HepG2 (cell line): ENCODE measurements around the gene LIPA. TPM values are rescaled to one million over a fixed set of nuclear protein-coding genes. Genes with fewer than 3 reads are reported as not detected.
A peak's percentile ranks its signal among the peaks of the same experiment; 100 is the strongest.

Experiments used
- AGO2 ChIP-seq: fragments of 200-400 bp; formaldehyde crosslinking; optimal IDR thresholded peaks from 2 replicates; pipeline ENCODE3; 2017; ENCODE audit warnings: mild to moderate bottlenecking, low read depth, low read length, moderate library complexity
- BHLHE40 ChIP-seq: IDR thresholded peaks from 2 replicates; pipeline ENCODE4 v1.6.1; 2011; ENCODE audit warnings: low read length, improper control_type of control experiment
- DZIP1 ChIP-seq: sonication (generic); formaldehyde crosslinking; IDR thresholded peaks from 2 replicates; pipeline ENCODE4 v1.5.0; 2020; ENCODE audit warnings: mild to moderate bottlenecking, missing genetic modification reagents
- ETV5 ChIP-seq: IDR thresholded peaks from 2 replicates; pipeline ENCODE4 v1.6.1; 2018; ENCODE audit warnings: missing biosample characterization, missing genetic modification reagents, inconsistent platforms, borderline replicate concordance
- GPN1 ChIP-seq: sonication (generic); formaldehyde crosslinking; IDR thresholded peaks from 2 replicates; pipeline ENCODE4 v1.5.1; 2020; ENCODE audit warnings: missing genetic modification reagents, borderline replicate concordance
- KMT2A ChIP-seq: sonication (generic); formaldehyde crosslinking; IDR thresholded peaks from 2 replicates; pipeline ENCODE4 v1.4.0; 2020; ENCODE audit warnings: missing genetic modification reagents
- MEIS1 ChIP-seq: sonication (generic); formaldehyde crosslinking; IDR thresholded peaks from 2 replicates; pipeline ENCODE4 v1.9.0; 2021; ENCODE audit warnings: mild to moderate bottlenecking, missing genetic modification reagents, moderate library complexity, borderline replicate concordance
- NFATC3 ChIP-seq: sonication (generic); formaldehyde crosslinking; IDR thresholded peaks from 2 replicates; pipeline ENCODE4 v1.5.1; 2020; ENCODE audit warnings: mild to moderate bottlenecking, missing genetic modification reagents
- SALL2 ChIP-seq: sonication (generic); formaldehyde crosslinking; IDR thresholded peaks from 2 replicates; pipeline ENCODE4 v1.8.1; 2023; ENCODE audit warnings: mild to moderate bottlenecking, missing genetic modification reagents, inconsistent platforms
- SIX1 ChIP-seq: sonication (generic); formaldehyde crosslinking; IDR thresholded peaks from 2 replicates; pipeline ENCODE4 v1.4.0; 2020; ENCODE audit warnings: missing genetic modification reagents, borderline replicate concordance
- SNRNP70 ChIP-seq: fragments of 200-400 bp; formaldehyde crosslinking; IDR thresholded peaks from 2 replicates; pipeline ENCODE4 v1.6.1; 2017; ENCODE audit warnings: mild to moderate bottlenecking, low read depth, low read length, moderate library complexity
- SP140L ChIP-seq: sonication (generic); formaldehyde crosslinking; IDR thresholded peaks from 2 replicates; pipeline ENCODE4 v1.4.0; 2020; ENCODE audit warnings: missing genetic modification reagents, borderline replicate concordance
- STAG1 ChIP-seq: sonication (generic); formaldehyde crosslinking; IDR thresholded peaks from 2 replicates; pipeline ENCODE4 v1.4.0; 2020; ENCODE audit warnings: missing genetic modification reagents
- ZBTB37 ChIP-seq: sonication (generic); formaldehyde crosslinking; IDR thresholded peaks from 2 replicates; pipeline ENCODE4 v1.4.0; 2020; ENCODE audit warnings: mild to moderate bottlenecking, missing genetic modification reagents
- ZNF280D ChIP-seq: sonication (generic); formaldehyde crosslinking; IDR thresholded peaks from 2 replicates; pipeline ENCODE4 v1.5.1; 2020; ENCODE audit warnings: mild to moderate bottlenecking, missing genetic modification reagents
- ZNF543 ChIP-seq: sonication (generic); formaldehyde crosslinking; IDR thresholded peaks from 2 replicates; pipeline ENCODE4 v1.4.0; 2020; ENCODE audit warnings: mild to moderate bottlenecking, missing genetic modification reagents
- ZNF619 ChIP-seq: sonication (generic); formaldehyde crosslinking; IDR thresholded peaks from 2 replicates; pipeline ENCODE4 v1.4.0; 2020; ENCODE audit warnings: mild to moderate bottlenecking, missing genetic modification reagents
- ZNF644 ChIP-seq: IDR thresholded peaks from 2 replicates; pipeline ENCODE4 v1.6.1; 2016; ENCODE audit warnings: low read depth
- ZNF782 ChIP-seq: sonication (generic); formaldehyde crosslinking; IDR thresholded peaks from 2 replicates; pipeline ENCODE4 v1.4.0; 2020; ENCODE audit warnings: missing genetic modification reagents, mild to moderate bottlenecking, borderline replicate concordance
- ZNF883 ChIP-seq: sonication (generic); formaldehyde crosslinking; IDR thresholded peaks from 2 replicates; pipeline ENCODE4 v1.5.1; 2020; ENCODE audit warnings: mild to moderate bottlenecking, missing genetic modification reagents; ENCODE audit errors: not compliant biosample characterization
- polyA plus RNA-seq, 8 experiments: library from polyadenylated mRNA; depleted of rRNA in 3 of 8; stranded (reverse) in 7 of 8; unstranded in 1 of 8; fragments of >200 nt; fragmentation: Illumina TruSeq in 4 of 8; extraction: Trizol in 4 of 8; gene quantifications; 2 replicates each; pipeline versions ENCODE4 v1.2.1 to v1.2.3, GENCODE V29; 2011 to 2016; ENCODE audit warnings: low read depth in 4 of 8, missing spikeins in 1 of 8, mixed read lengths in 1 of 8; ENCODE audit not compliant: insufficient read depth in 1 of 8
- total RNA-seq, 5 experiments: library from RNA; depleted of rRNA; stranded (reverse); fragments of >200 nt; fragmentation: Illumina TruSeq; extraction: Trizol; gene quantifications; 2 replicates each; pipeline ENCODE4 v1.2.3, GENCODE V29; 2016; ENCODE audit warnings: low read depth in 1 of 5

The LIPA gene
- total and polyA plus RNA-seq, 2 of the 13 experiments (the other 11 are each of a cell fraction or from before 2014, with no cell fraction given): 57.1 to 79.5 TPM

- TF ChIP-seq ZNF280D (peak; percentile 11; the same call in 1 of the 2 replicates), GPN1 (no peak), SALL2 (CRISPR knock-in tag) (no peak), AGO2 (peak; percentile 35), ZNF543 (CRISPR knock-in tag) (no peak), MEIS1 (0 out of 2 replicates have a peak, but pooled peaks have one; percentile 28), KMT2A (peak; percentile 72), STAG1 (CRISPR knock-in tag) (no peak), DZIP1 (CRISPR knock-in tag) (no peak), ZBTB37 (CRISPR knock-in tag) (no peak), ZNF619 (CRISPR knock-in tag) (peak; percentile 48; the same call in 1 of the 2 replicates), ZNF782 (CRISPR knock-in tag) (0 out of 2 replicates have a peak, but pooled peaks have one; percentile 46), SP140L (no peak), ZNF883 (no peak), SIX1 (no peak), NFATC3 (CRISPR knock-in tag) (peak; percentile 65; the same call in 1 of the 2 replicates), ETV5 (CRISPR knock-in tag) (no peak), SNRNP70 (no peak), ZNF644 (CRISPR knock-in tag) (no peak), BHLHE40 (no peak)
Measured at GRCh38 chr10:89251409-89252224, at the start of gene LIPA (continued).
